ENCODE results near the gene CHMP2A. TPM values are rescaled to one million over a fixed set of nuclear protein-coding genes. Genes with fewer than 3 reads are reported as not detected.

The CHMP2A gene
- total and polyA plus RNA-seq, 2 of the 13 experiments (the other 11 are each of a cell fraction or from before 2014, with no cell fraction given), result 49.7 to 55.0 TPM

- no peak for TF ChIP-seq ZNF710 (CRISPR knock-in tag; IDR thresholded peaks at IDR 0.05; ENCODE audit: borderline replicate concordance)
- no peak for TF ChIP-seq ZNF331 (CRISPR knock-in tag; IDR thresholded peaks at IDR 0.05)
- peak; percentile 41 for TF ChIP-seq TAF15 (IDR thresholded peaks at IDR 0.05; ENCODE audit: low read depth, low read length, poor library complexity, severe bottlenecking)
- no peak for TF ChIP-seq ZNF20 (CRISPR knock-in tag; IDR thresholded peaks at IDR 0.05)
- no peak for TF ChIP-seq PBX2 (CRISPR knock-in tag; IDR thresholded peaks at IDR 0.05)
- TF ChIP-seq ZNF432 (CRISPR knock-in tag; IDR thresholded peaks at IDR 0.05; ENCODE audit: borderline replicate concordance), result no peak
- no peak for TF ChIP-seq GABPB1 (CRISPR knock-in tag; IDR thresholded peaks at IDR 0.05)
- TF ChIP-seq ZNF770 (CRISPR knock-in tag; IDR thresholded peaks at IDR 0.05), result no peak
- 0 out of 2 replicates have a peak, but pooled peaks have one; percentile 8 for TF ChIP-seq SP5 (CRISPR knock-in tag; IDR thresholded peaks at IDR 0.05; ENCODE audit: borderline replicate concordance, low read depth)
- no peak for TF ChIP-seq NONO (IDR thresholded peaks at IDR 0.05)
- TF ChIP-seq NONO (CRISPR knock-in tag; conservative IDR thresholded peaks at IDR 0.05), result no peak
- no peak for TF ChIP-seq SNAPC5 (CRISPR knock-in tag; IDR thresholded peaks at IDR 0.05; ENCODE audit: borderline replicate concordance)
- TF ChIP-seq CTCF (CRISPR knock-in tag; IDR thresholded peaks at IDR 0.05), result peak; percentile 74
- no peak for TF ChIP-seq KDM2A (CRISPR knock-in tag; IDR thresholded peaks at IDR 0.05; ENCODE audit: borderline replicate concordance, low read depth)
- no peak for TF ChIP-seq ZNF549 (CRISPR knock-in tag; IDR thresholded peaks at IDR 0.05)
- no peak for TF ChIP-seq ZNF646 (CRISPR knock-in tag; IDR thresholded peaks at IDR 0.05)
These were observed 35.9 kb downstream of the CHMP2A start (continued) for GRCh38 chr19:58519087-58519354.
